Osteoblast (primary cell): ENCODE results near the gene SMIM1. TPM values are rescaled to one million over a fixed set of nuclear protein-coding genes. Genes with fewer than 3 reads are reported as not detected.
"Not testable (repeated sequence)": the region's sequence is repeated elsewhere in the genome, so short reads cannot be mapped to it uniquely, and the experiment has no call there.

Experiments used
- DNase-seq: peaks from one replicate; pipeline ENCODE4 v3.0.0; 2011; ENCODE audit warnings: low spot score, mixed read lengths; ENCODE audit not compliant: insufficient read length; ENCODE audit errors: missing footprints
- H2AFZ ChIP-seq: 2 replicates; pipeline ENCODE4 v1.6.0; 2011; ENCODE audit warnings: mild to moderate bottlenecking, low read length
- H3K27ac ChIP-seq: 2 replicates; pipeline ENCODE4 v1.5.1; 2011; ENCODE audit warnings: mild to moderate bottlenecking, low read depth, low read length, moderate library complexity
- H3K27me3 ChIP-seq: 2 replicates; pipeline ENCODE4 v1.6.0; 2012; ENCODE audit warnings: mild to moderate bottlenecking, control low read depth, inconsistent platforms, low read length, moderate library complexity; ENCODE audit not compliant: insufficient read depth
- H3K36me3 ChIP-seq: 2 replicates; pipeline ENCODE4 v1.5.1; 2011; ENCODE audit warnings: mild to moderate bottlenecking, low read length, control low read depth, moderate library complexity; ENCODE audit not compliant: insufficient read depth
- H3K4me1 ChIP-seq: 2 replicates; pipeline ENCODE4 v1.5.1; 2011; ENCODE audit warnings: mild to moderate bottlenecking, low read length, control low read depth, moderate library complexity; ENCODE audit not compliant: insufficient read depth
- H3K4me2 ChIP-seq: 2 replicates; pipeline ENCODE4 v1.6.0; 2011; ENCODE audit warnings: mild to moderate bottlenecking, low read length; ENCODE audit not compliant: insufficient read depth
- H3K4me3 ChIP-seq: fragments of 200-600 bp; sonication (generic); 3 replicates; pipeline ENCODE4 v1.5.1; 2012; ENCODE audit warnings: mild to moderate bottlenecking, low read length, inconsistent platforms; ENCODE audit not compliant: insufficient read depth
- H3K79me2 ChIP-seq: 2 replicates; pipeline ENCODE4 v1.6.0; 2012; ENCODE audit warnings: mild to moderate bottlenecking, low read length, control low read depth, inconsistent platforms; ENCODE audit not compliant: insufficient read depth
- H3K9me3 ChIP-seq: 2 replicates; pipeline ENCODE4 v1.5.1; 2011; ENCODE audit warnings: low read depth, low read length, control low read depth
- H4K20me1 ChIP-seq: 2 replicates; pipeline ENCODE4 v1.6.0; 2012; ENCODE audit warnings: mild to moderate bottlenecking, low read length, control low read depth; ENCODE audit not compliant: insufficient read depth
- total RNA-seq: library from RNA; depleted of rRNA; stranded (reverse); fragments of >200 nt; gene quantifications from 2 replicates; pipeline ENCODE4 v1.2.3, GENCODE V29; 2012
- TF ChIP-seq, protein P1 (sequence below): IDR thresholded peaks from 2 replicates; pipeline ENCODE4 v1.5.1; 2011; ENCODE audit warnings: mild to moderate bottlenecking, low read depth, low read length, moderate library complexity; ENCODE audit errors: extremely low read depth

Gene SMIM1
- total RNA-seq, 1 donor, result not detected

DNA sequence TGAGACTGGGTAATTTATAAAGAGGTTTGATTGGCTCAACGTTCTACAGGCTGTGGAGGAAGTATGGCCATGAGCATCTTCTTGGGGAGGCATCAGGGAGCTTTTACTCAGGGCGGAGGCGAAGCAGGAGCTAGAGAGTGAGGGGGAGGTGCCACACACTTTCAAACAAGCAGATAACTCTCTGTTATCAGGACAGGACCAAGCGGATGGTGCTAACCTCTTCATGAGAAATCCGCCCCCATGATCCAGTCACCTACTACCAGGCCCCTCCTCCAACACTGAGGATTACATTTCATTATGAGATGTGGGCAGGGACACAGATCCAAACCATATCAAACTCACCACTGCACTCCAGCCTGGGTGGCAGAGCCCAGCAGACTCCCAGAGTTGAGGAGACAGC lies 35.2 kb downstream of the SMIM1 start:
- Histone ChIP-seq H3K4me2 (no peak overlapping the region), H3K36me3 (no peaks in the 10 kb centered on the region), H3K4me3 (no peak overlapping the region), H3K4me1 (peaks cover 9% of the 10 kb centered on the region), H3K79me2 (no peaks in the 10 kb centered on the region), H2AFZ (no peak overlapping the region), H3K27ac (no peak overlapping the region), H3K27me3 (peaks cover 3% of the 10 kb centered on the region), H3K9me3 (no peaks in the 10 kb centered on the region), H4K20me1 (no peaks in the 10 kb centered on the region)
- no peak for DNase-seq
- TF ChIP-seq, protein P1, sequence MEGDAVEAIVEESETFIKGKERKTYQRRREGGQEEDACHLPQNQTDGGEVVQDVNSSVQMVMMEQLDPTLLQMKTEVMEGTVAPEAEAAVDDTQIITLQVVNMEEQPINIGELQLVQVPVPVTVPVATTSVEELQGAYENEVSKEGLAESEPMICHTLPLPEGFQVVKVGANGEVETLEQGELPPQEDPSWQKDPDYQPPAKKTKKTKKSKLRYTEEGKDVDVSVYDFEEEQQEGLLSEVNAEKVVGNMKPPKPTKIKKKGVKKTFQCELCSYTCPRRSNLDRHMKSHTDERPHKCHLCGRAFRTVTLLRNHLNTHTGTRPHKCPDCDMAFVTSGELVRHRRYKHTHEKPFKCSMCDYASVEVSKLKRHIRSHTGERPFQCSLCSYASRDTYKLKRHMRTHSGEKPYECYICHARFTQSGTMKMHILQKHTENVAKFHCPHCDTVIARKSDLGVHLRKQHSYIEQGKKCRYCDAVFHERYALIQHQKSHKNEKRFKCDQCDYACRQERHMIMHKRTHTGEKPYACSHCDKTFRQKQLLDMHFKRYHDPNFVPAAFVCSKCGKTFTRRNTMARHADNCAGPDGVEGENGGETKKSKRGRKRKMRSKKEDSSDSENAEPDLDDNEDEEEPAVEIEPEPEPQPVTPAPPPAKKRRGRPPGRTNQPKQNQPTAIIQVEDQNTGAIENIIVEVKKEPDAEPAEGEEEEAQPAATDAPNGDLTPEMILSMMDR, result no peak

DNA sequence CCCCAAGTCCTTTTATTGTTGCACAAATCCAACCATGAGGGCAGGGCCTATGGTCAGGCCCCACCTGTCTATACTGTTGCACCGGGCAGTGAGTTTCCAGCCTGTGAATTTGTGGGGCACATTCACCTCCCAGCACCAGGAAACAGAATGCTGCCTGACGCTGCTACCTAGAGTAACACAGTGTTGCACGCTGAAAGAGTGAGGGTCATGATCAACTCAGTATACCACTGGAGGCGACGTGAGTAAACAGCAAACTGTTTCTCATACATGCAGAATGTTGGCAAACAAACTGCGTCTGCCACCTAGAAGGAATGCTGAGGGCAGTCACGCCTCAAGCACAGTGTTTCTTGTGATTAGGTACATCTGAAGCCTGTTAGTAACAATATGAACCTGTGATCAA lies 37.1 kb downstream of the SMIM1 start:
- TF ChIP-seq, protein P1, result no peak
- H3K27me3 ChIP-seq, result no peaks in the 10 kb centered on the region
- no peaks in the 10 kb centered on the region for H3K9me3 ChIP-seq
- no peaks in the 10 kb centered on the region for H3K4me1 ChIP-seq
- no peak overlapping the region for H3K27ac ChIP-seq
- H3K4me3 ChIP-seq, result no peak overlapping the region
- no peak overlapping the region for H2AFZ ChIP-seq
- no peak for DNase-seq
- peaks cover 10% of the 10 kb centered on the region for H3K36me3 ChIP-seq
- H4K20me1 ChIP-seq, result no peaks in the 10 kb centered on the region
- no peak overlapping the region for H3K4me2 ChIP-seq
- H3K79me2 ChIP-seq, result no peaks in the 10 kb centered on the region

DNA sequence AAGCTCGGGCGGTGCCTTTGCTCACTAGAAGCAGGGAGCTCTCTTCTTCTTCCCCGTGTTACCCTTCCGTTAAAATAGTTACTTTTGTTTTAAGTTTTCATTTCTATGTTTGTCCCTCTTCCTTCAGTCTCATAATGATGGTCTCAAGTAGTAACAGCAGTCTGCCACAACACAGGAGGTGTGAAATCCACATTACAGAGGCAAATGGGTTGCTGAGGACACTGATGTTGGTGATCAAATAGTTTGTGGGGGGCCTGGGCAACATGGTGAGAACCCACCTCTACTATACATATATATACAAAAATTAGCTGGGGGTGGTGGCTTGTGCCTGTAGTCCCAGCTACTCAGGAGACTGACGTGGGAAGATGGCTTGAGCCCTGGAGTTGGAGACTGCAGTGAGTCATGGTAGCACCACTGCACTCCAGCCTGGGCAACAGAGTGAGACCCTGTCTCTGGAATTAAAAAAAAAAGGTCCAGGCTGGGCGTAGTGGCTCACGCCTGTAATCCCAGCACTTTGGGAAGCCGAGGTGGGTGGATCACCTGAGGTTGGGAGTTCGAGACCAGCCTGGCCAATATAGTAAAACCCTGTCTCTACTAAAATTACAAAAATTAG lies 37.7 kb downstream of the SMIM1 start:
- not testable (repeated sequence) for H2AFZ ChIP-seq, H3K27ac ChIP-seq, H3K27me3 ChIP-seq, H3K4me2 ChIP-seq, H3K9me3 ChIP-seq, H3K79me2 ChIP-seq, H4K20me1 ChIP-seq, H3K4me3 ChIP-seq, H3K4me1 ChIP-seq
- peaks cover 11% of the 10 kb centered on the region for H3K36me3 ChIP-seq
- DNase-seq, result peak; percentile 43

DNA sequence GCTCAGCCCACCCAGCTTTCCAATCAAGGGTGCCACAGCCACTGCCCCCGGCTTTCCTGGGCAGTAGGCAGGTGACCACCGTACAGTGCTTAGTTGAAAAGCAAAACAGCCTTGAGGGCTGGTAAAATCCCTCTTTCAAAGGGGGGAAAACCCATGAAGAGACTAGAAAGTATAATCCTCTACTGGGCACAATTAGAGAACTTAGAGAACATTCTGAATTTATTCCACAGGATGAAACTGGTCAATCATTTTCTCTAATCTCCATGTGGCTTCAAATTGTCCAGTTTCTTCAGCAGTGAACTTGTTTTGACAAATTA lies 39.0 kb downstream of the SMIM1 start:
- H4K20me1 ChIP-seq, result no peaks in the 10 kb centered on the region
- no peaks in the 10 kb centered on the region for H3K27me3 ChIP-seq
- DNase-seq, result peak; percentile 30
- H3K4me2 ChIP-seq, result peak overlapping the region; percentile 64
- no peaks in the 10 kb centered on the region for H3K79me2 ChIP-seq
- H3K4me3 ChIP-seq, result peak overlapping the region; percentile 31
- no peak overlapping the region for H3K27ac ChIP-seq
- no peaks in the 10 kb centered on the region for H3K4me1 ChIP-seq
- H3K36me3 ChIP-seq, result peaks cover 14% of the 10 kb centered on the region
- H3K9me3 ChIP-seq, result no peaks in the 10 kb centered on the region
- H2AFZ ChIP-seq, result no peak overlapping the region
- TF ChIP-seq, protein P1, result no peak
